Spleen (tissue), 7 donors: ENCODE results near the gene BBIP1.

Experiments used
- POLR2A ChIP-seq, 3 donors: fragments of 450-650 bp; IDR thresholded peaks; one replicate each; pipeline ENCODE4 v1.5.1; 2017; ENCODE audit warnings: antibody characterized with exemption in 3 of 3, mild to moderate bottlenecking in 1 of 3
- POLR2AphosphoS5 ChIP-seq, 3 donors: sonication (generic); formaldehyde crosslinking; IDR thresholded peaks; one replicate each; pipeline ENCODE4 v1.5.1; 2017; ENCODE audit warnings: antibody characterized with exemption in 3 of 3
- TF ChIP-seq, protein P1 (sequence below), 11 experiments: fragments of 200-600 bp in 7 of 11; fragments of 450-650 bp in 4 of 11; sonication (generic) in 4 of 11; IDR thresholded peaks in 8 of 11; conservative IDR thresholded peaks in 3 of 11; 1 replicate in 7 of 11; 2 replicates in 4 of 11; pipeline versions ENCODE4 v1.4.0 to v1.8.0; 2016 to 2021; ENCODE audit warnings: antibody characterized with exemption in 11 of 11, inconsistent platforms in 4 of 11, mild to moderate bottlenecking in 1 of 11
- donor health status: DM: no; HTN: no; CAD: no; lungs with moderate emphysema.
- donor health status: DM: no; HTN: no; CAD: no.
- donor health status: DM: no; HTN: no; CAD: no.

DNA sequence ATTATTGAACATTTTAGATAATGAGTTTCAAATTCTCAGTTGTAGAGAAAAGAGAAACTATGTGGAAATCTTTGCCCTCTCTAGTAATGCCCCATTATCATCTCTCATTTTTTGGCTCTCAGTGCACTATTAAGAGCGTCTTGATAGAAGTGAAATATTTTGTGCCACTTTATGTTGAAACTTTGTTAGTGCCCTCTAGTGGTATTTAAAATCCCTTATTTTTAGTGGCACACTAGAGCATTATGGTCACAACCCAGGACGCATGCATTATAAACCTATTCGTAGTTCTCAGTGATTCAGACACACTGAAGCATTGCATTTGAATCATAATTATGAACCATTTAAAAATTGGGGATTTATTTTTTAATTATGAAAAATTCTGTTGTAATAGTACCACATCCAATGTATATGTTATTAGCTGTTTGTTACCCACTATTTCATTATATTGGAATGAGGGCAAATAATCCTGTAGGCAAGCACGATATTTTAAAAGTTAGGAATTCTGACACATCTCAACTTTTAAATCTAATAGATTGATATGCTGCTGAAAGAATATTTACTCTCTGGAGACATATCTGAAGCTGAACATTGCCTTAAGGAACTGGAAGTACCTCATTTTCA, 25.3 kb downstream of the BBIP1 start:
- TF ChIP-seq POLR2AphosphoS5 (IDR thresholded peaks at IDR 0.05) (no peak), POLR2A (IDR thresholded peaks at IDR 0.05) (no peak)
- TF ChIP-seq, protein P1, sequence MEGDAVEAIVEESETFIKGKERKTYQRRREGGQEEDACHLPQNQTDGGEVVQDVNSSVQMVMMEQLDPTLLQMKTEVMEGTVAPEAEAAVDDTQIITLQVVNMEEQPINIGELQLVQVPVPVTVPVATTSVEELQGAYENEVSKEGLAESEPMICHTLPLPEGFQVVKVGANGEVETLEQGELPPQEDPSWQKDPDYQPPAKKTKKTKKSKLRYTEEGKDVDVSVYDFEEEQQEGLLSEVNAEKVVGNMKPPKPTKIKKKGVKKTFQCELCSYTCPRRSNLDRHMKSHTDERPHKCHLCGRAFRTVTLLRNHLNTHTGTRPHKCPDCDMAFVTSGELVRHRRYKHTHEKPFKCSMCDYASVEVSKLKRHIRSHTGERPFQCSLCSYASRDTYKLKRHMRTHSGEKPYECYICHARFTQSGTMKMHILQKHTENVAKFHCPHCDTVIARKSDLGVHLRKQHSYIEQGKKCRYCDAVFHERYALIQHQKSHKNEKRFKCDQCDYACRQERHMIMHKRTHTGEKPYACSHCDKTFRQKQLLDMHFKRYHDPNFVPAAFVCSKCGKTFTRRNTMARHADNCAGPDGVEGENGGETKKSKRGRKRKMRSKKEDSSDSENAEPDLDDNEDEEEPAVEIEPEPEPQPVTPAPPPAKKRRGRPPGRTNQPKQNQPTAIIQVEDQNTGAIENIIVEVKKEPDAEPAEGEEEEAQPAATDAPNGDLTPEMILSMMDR (IDR thresholded peaks at IDR 0.05 in 8 of 11, conservative IDR thresholded peaks at IDR 0.05 in 3 of 11), result peak in 10 of 11 experiments; percentile 36 to 76 (median 66)
